ENCODE results near the gene TNFRSF4.

The TNFRSF4 gene

GRCh38 chr1:1238702-1239178 is 24.8 kb upstream of the TNFRSF4 start:
- Histone ChIP-seq H3K4me1 (ENCODE audit: insufficient read depth, low read length, poor library complexity, severe bottlenecking) (peaks cover 1% of the 10 kb centered on the region), H3K4me2 (ENCODE audit: low read depth, low read length, poor library complexity, severe bottlenecking) (no peak overlapping the region), H3K36me3 (ENCODE audit: insufficient read depth, low read length) (no peaks in the 10 kb centered on the region)

GRCh38 chr1:1237874-1238701 is 24.1 kb upstream of the TNFRSF4 start:
- Histone ChIP-seq H4K20me1 (ENCODE audit: insufficient read depth, low read length, poor library complexity, severe bottlenecking) (peaks cover 3% of the 10 kb centered on the region), H3K4me3 (ENCODE audit: low read length, poor library complexity, severe bottlenecking) (no peak overlapping the region), H3K9ac (ENCODE audit: low read depth, low read length, poor library complexity, severe bottlenecking) (no peak overlapping the region), H3K4me2 (ENCODE audit: low read depth, low read length, poor library complexity, severe bottlenecking) (no peak overlapping the region), H3F3A (ENCODE audit: low read depth) (no peaks in the 10 kb centered on the region), H2AFZ (ENCODE audit: low read length) (no peak overlapping the region), H3K36me3 (ENCODE audit: insufficient read depth, low read length) (no peaks in the 10 kb centered on the region), H3K9me3 (ENCODE audit: insufficient read depth, low read depth, low read length) (no peaks in the 10 kb centered on the region), H3K4me1 (ENCODE audit: insufficient read depth, low read length, poor library complexity, severe bottlenecking) (peaks cover 8% of the 10 kb centered on the region), H3K27me3 (ENCODE audit: insufficient read depth, low read length, poor library complexity, severe bottlenecking) (no peaks in the 10 kb centered on the region), H3K79me2 (ENCODE audit: insufficient read depth, low read length) (peaks cover 23% of the 10 kb centered on the region), H3K9me2 (replicated peaks; ENCODE audit: low read depth, low read length) (no peaks in the 10 kb centered on the region)
- TF ChIP-seq EZH2phosphoT487 (IDR thresholded peaks at IDR 0.05; ENCODE audit: borderline replicate concordance) (no peak), CTCF (conservative IDR thresholded peaks at IDR 0.05; ENCODE audit: low read length) (no peak)

More at GRCh38 chr1:1238702-1239178, 24.8 kb upstream of the TNFRSF4 start:
- H3K79me2 ChIP-seq (ENCODE audit: insufficient read depth, low read length): peaks cover 16% of the 10 kb centered on the region
- no peaks in the 10 kb centered on the region for H3K27me3 ChIP-seq (ENCODE audit: insufficient read depth, low read length, poor library complexity, severe bottlenecking)
- no peaks in the 10 kb centered on the region for H3K9me2 ChIP-seq (replicated peaks; ENCODE audit: low read depth, low read length)
- TF ChIP-seq EZH2phosphoT487 (IDR thresholded peaks at IDR 0.05; ENCODE audit: borderline replicate concordance) (no peak), CTCF (conservative IDR thresholded peaks at IDR 0.05; ENCODE audit: low read length) (no peak)
- H3K9me3 ChIP-seq (ENCODE audit: insufficient read depth, low read depth, low read length): no peaks in the 10 kb centered on the region
- no peak overlapping the region for H2AFZ ChIP-seq (ENCODE audit: low read length)
- H3K4me3 ChIP-seq (ENCODE audit: low read length, poor library complexity, severe bottlenecking): no peak overlapping the region
- no peak overlapping the region for H3K9ac ChIP-seq (ENCODE audit: low read depth, low read length, poor library complexity, severe bottlenecking)
- H4K20me1 ChIP-seq (ENCODE audit: insufficient read depth, low read length, poor library complexity, severe bottlenecking): peaks cover 3% of the 10 kb centered on the region
- H3F3A ChIP-seq (ENCODE audit: low read depth): no peaks in the 10 kb centered on the region

- Histone ChIP-seq H3K4me1 (ENCODE audit: insufficient read depth, low read length, poor library complexity, severe bottlenecking) (peaks cover 11% of the 10 kb centered on the region), H3K79me2 (ENCODE audit: insufficient read depth, low read length) (peaks cover 30% of the 10 kb centered on the region), H3K4me3 (ENCODE audit: low read length, poor library complexity, severe bottlenecking) (no peak overlapping the region), H3K9me2 (replicated peaks; ENCODE audit: low read depth, low read length) (no peaks in the 10 kb centered on the region), H3K36me3 (ENCODE audit: insufficient read depth, low read length) (no peaks in the 10 kb centered on the region), H3K9ac (ENCODE audit: low read depth, low read length, poor library complexity, severe bottlenecking) (no peak overlapping the region), H2AFZ (ENCODE audit: low read length) (no peak overlapping the region), H3F3A (ENCODE audit: low read depth) (no peaks in the 10 kb centered on the region), H4K20me1 (ENCODE audit: insufficient read depth, low read length, poor library complexity, severe bottlenecking) (peaks cover 3% of the 10 kb centered on the region), H3K4me2 (ENCODE audit: low read depth, low read length, poor library complexity, severe bottlenecking) (no peak overlapping the region), H3K9me3 (ENCODE audit: insufficient read depth, low read depth, low read length) (no peaks in the 10 kb centered on the region), H3K27me3 (ENCODE audit: insufficient read depth, low read length, poor library complexity, severe bottlenecking) (no peaks in the 10 kb centered on the region)
- no peak for TF ChIP-seq CTCF (conservative IDR thresholded peaks at IDR 0.05; ENCODE audit: low read length)
- TF ChIP-seq EZH2phosphoT487 (IDR thresholded peaks at IDR 0.05; ENCODE audit: borderline replicate concordance): no peak
Measured at GRCh38 chr1:1236945-1237873, 23.3 kb upstream of the TNFRSF4 start.

All from Loucy (cell line).